Measurements from ENCODE around the gene EHMT1. TPM values are rescaled to one million over a fixed set of nuclear protein-coding genes. Genes with fewer than 3 reads are reported as not detected.

Gene EHMT1
- polyA plus RNA-seq, 2 donors: 26.6 to 42.3 TPM

DNA sequence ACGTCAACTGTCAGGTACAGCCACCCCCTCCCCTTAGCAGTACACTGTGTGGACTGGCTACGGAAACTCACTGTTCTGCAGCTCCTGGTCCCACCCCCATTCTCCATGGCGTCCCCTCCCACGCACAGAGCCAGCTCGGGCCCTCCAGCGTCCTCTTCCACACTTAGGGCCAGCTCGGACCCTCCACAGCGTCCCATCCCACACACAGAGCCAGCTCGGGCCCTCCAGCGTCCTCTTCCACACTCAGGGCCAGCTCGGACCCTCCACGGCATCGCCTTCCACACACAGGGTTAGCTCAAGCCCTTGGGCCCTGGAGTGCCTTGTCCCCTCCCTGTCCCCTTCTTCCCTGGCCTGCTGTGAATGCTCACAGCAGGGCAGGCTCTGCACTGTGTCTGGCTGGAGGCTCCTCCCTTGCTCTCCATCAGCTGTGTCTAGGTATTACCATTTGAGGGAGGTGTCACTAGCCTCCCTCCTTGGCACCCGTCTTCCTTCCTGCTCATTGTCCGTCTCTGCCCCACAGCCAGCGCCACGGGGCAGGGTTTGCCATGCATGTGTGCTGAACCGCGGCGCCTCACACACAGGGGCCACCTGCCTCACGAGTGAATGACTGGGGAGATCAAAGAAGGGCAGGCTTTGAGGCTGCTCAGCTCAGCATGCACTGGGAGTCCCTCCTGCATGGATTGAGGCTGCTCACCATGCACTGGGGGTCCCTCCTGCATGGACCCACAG is 180.3 kb downstream of the EHMT1 start:
- no peak overlapping the region for H3K4me3 ChIP-seq (ENCODE audit: low read depth in 1 of 2, low read length in 2 of 2)
- H3K27ac ChIP-seq (ENCODE audit: low read depth in 2 of 2, low read length in 1 of 2): no peak overlapping the region
- H3K9me3 ChIP-seq (ENCODE audit: control insufficient read depth in 2 of 2, insufficient read depth in 1 of 2, low read depth in 1 of 2, low read length in 1 of 2): no peaks in the 10 kb centered on the region
- 91 to 94% methylated on average over 21 of the region's 21 CpGs for WGBS, 2 donors
- peaks cover 11 to 58% of the 10 kb centered on the region in 2 donors for H3K36me3 ChIP-seq (ENCODE audit: control insufficient read depth in 2 of 2, insufficient read depth in 2 of 2, low read length in 1 of 2)
- no peaks in the 10 kb centered on the region for H3K4me1 ChIP-seq (ENCODE audit: control insufficient read depth in 2 of 2, insufficient read depth in 2 of 2, low read length in 1 of 2)
- no peaks in the 10 kb centered on the region for H3K27me3 ChIP-seq (ENCODE audit: control insufficient read depth in 1 of 2, insufficient read depth in 2 of 2, low read length in 2 of 2)

DNA sequence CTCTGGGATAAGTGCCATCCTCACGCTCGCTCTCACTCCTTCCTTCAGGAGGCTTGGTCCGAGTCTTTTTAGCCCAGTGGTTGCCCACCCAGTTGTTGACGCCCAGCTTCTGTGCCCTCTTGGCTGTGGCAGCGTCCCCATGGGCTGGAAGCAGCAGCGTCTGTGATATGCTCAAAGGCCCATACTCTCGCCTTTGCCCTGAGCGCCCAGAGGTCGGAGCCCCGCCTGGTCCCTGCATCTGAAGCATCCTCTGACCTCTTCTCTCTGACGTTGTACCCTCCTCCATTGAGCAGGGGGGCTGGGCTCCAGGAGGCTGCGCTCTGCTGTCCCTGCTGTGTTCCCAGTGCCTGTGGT is 180.8 kb downstream of the EHMT1 start:
- Histone ChIP-seq H3K27ac (ENCODE audit: low read depth in 2 of 2, low read length in 1 of 2) (no peak overlapping the region), H3K9me3 (ENCODE audit: control insufficient read depth in 2 of 2, insufficient read depth in 1 of 2, low read depth in 1 of 2, low read length in 1 of 2) (no peaks in the 10 kb centered on the region), H3K27me3 (ENCODE audit: control insufficient read depth in 1 of 2, insufficient read depth in 2 of 2, low read length in 2 of 2) (no peaks in the 10 kb centered on the region), H3K4me1 (ENCODE audit: control insufficient read depth in 2 of 2, insufficient read depth in 2 of 2, low read length in 1 of 2) (no peaks in the 10 kb centered on the region), H3K36me3 (ENCODE audit: control insufficient read depth in 2 of 2, insufficient read depth in 2 of 2, low read length in 1 of 2) (peaks cover 11 to 58% of the 10 kb centered on the region in 2 donors), H3K4me3 (ENCODE audit: low read depth in 1 of 2, low read length in 2 of 2) (no peak overlapping the region)
- WGBS, 2 donors: 91 to 95% methylated on average over 12 of the region's 12 CpGs

GRCh38 chr9:137800196-137801022 is 181.6 kb downstream of the EHMT1 start:
- Histone ChIP-seq H3K36me3 (ENCODE audit: control insufficient read depth in 2 of 2, insufficient read depth in 2 of 2, low read length in 1 of 2) (peaks cover 11 to 61% of the 10 kb centered on the region in 2 donors), H3K9me3 (ENCODE audit: control insufficient read depth in 2 of 2, insufficient read depth in 1 of 2, low read depth in 1 of 2, low read length in 1 of 2) (no peaks in the 10 kb centered on the region), H3K4me1 (ENCODE audit: control insufficient read depth in 2 of 2, insufficient read depth in 2 of 2, low read length in 1 of 2) (peaks cover 0 to 2% of the 10 kb centered on the region in 2 donors), H3K27me3 (ENCODE audit: control insufficient read depth in 1 of 2, insufficient read depth in 2 of 2, low read length in 2 of 2) (no peaks in the 10 kb centered on the region), H3K27ac (ENCODE audit: low read depth in 2 of 2, low read length in 1 of 2) (no peak overlapping the region), H3K4me3 (ENCODE audit: low read depth in 1 of 2, low read length in 2 of 2) (no peak overlapping the region)
- WGBS, 2 donors: 90% methylated on average over 31 of the region's 31 CpGs

GRCh38 chr9:137801023-137801319 is 182.2 kb downstream of the EHMT1 start:
- 90 to 91% methylated on average over 4 to 7 of the region's 7 CpGs for WGBS, 2 donors

GRCh38 chr9:137802021-137802420 is 183.2 kb downstream of the EHMT1 start:
- Histone ChIP-seq H3K4me1 (ENCODE audit: control insufficient read depth in 2 of 2, insufficient read depth in 2 of 2, low read length in 1 of 2) (peaks cover 0 to 2% of the 10 kb centered on the region in 2 donors), H3K4me3 (ENCODE audit: low read depth in 1 of 2, low read length in 2 of 2) (no peak overlapping the region), H3K27me3 (ENCODE audit: control insufficient read depth in 1 of 2, insufficient read depth in 2 of 2, low read length in 2 of 2) (no peaks in the 10 kb centered on the region), H3K27ac (ENCODE audit: low read depth in 2 of 2, low read length in 1 of 2) (no peak overlapping the region), H3K9me3 (ENCODE audit: control insufficient read depth in 2 of 2, insufficient read depth in 1 of 2, low read depth in 1 of 2, low read length in 1 of 2) (no peaks in the 10 kb centered on the region), H3K36me3 (ENCODE audit: control insufficient read depth in 2 of 2, insufficient read depth in 2 of 2, low read length in 1 of 2) (peaks cover 8 to 51% of the 10 kb centered on the region in 2 donors)
- 60 to 86% methylated on average over 4 of the region's 4 CpGs for WGBS, 2 donors

More at GRCh38 chr9:137801023-137801319, 182.2 kb downstream of the EHMT1 start:
- Histone ChIP-seq H3K36me3 (ENCODE audit: control insufficient read depth in 2 of 2, insufficient read depth in 2 of 2, low read length in 1 of 2) (peaks cover 10 to 57% of the 10 kb centered on the region in 2 donors), H3K27me3 (ENCODE audit: control insufficient read depth in 1 of 2, insufficient read depth in 2 of 2, low read length in 2 of 2) (no peaks in the 10 kb centered on the region), H3K4me3 (ENCODE audit: low read depth in 1 of 2, low read length in 2 of 2) (no peak overlapping the region), H3K27ac (ENCODE audit: low read depth in 2 of 2, low read length in 1 of 2) (no peak overlapping the region), H3K9me3 (ENCODE audit: control insufficient read depth in 2 of 2, insufficient read depth in 1 of 2, low read depth in 1 of 2, low read length in 1 of 2) (no peaks in the 10 kb centered on the region), H3K4me1 (ENCODE audit: control insufficient read depth in 2 of 2, insufficient read depth in 2 of 2, low read length in 1 of 2) (peaks cover 0 to 2% of the 10 kb centered on the region in 2 donors)

- Histone ChIP-seq H3K36me3 (ENCODE audit: control insufficient read depth in 2 of 2, insufficient read depth in 2 of 2, low read length in 1 of 2) (peaks cover 8 to 45% of the 10 kb centered on the region in 2 donors), H3K4me1 (ENCODE audit: control insufficient read depth in 2 of 2, insufficient read depth in 2 of 2, low read length in 1 of 2) (peaks cover 0 to 2% of the 10 kb centered on the region in 2 donors), H3K27ac (ENCODE audit: low read depth in 2 of 2, low read length in 1 of 2) (no peak overlapping the region), H3K9me3 (ENCODE audit: control insufficient read depth in 2 of 2, insufficient read depth in 1 of 2, low read depth in 1 of 2, low read length in 1 of 2) (no peaks in the 10 kb centered on the region), H3K4me3 (ENCODE audit: low read depth in 1 of 2, low read length in 2 of 2) (no peak overlapping the region), H3K27me3 (ENCODE audit: control insufficient read depth in 1 of 2, insufficient read depth in 2 of 2, low read length in 2 of 2) (no peaks in the 10 kb centered on the region)
- WGBS, 2 donors: 86 to 88% methylated on average over 19 of the region's 19 CpGs
These were observed 183.9 kb downstream of the EHMT1 start for GRCh38 chr9:137802521-137803243.

DNA sequence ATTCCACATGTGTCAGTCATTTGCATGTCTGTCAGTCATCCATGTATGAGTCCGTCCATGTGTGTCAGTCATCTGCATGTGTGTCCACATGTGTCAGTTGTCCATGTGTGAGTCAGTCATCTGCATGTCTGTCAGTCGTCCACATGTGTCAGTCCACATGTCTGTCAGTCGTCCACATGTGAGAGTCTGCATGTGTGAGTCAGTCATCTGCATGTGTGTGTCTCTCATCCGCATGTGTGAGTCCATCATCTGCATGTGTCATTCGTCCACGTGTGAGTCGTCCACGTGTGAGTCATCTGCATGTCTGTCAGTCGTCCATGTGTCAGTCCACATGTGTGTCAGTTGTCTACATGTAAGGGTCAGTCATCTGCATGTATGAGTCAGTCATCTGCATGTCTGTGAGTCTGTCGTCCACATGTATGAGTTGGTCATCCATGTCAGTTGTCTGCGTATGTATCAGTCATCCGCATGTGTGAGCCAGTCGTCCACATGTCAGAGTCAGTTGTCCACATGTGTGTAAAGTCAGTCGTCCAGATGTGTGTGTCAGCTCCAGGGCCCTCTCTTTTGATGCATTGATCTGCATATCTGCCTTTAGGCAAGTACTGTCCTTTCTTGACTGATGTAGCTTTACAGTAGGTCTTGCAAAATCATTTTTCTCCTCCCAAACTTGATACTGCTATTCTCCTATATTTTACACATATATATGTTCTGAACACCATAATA is 186.3 kb downstream of the EHMT1 start:
- H3K27me3 ChIP-seq (ENCODE audit: control insufficient read depth in 1 of 2, insufficient read depth in 2 of 2, low read length in 2 of 2): no peaks in the 10 kb centered on the region
- 90 to 91% methylated on average over 14 of the region's 14 CpGs for WGBS, 2 donors
- H3K36me3 ChIP-seq (ENCODE audit: control insufficient read depth in 2 of 2, insufficient read depth in 2 of 2, low read length in 1 of 2): peaks cover 0 to 27% of the 10 kb centered on the region in 2 donors
- no peak overlapping the region for H3K27ac ChIP-seq (ENCODE audit: low read depth in 2 of 2, low read length in 1 of 2)
- no peak overlapping the region for H3K4me3 ChIP-seq (ENCODE audit: low read depth in 1 of 2, low read length in 2 of 2)
- no peaks in the 10 kb centered on the region for H3K9me3 ChIP-seq (ENCODE audit: control insufficient read depth in 2 of 2, insufficient read depth in 1 of 2, low read depth in 1 of 2, low read length in 1 of 2)
- peaks cover 0 to 2% of the 10 kb centered on the region in 2 donors for H3K4me1 ChIP-seq (ENCODE audit: control insufficient read depth in 2 of 2, insufficient read depth in 2 of 2, low read length in 1 of 2)

GRCh38 chr9:137807721-137808703 is 189.2 kb downstream of the EHMT1 start:
- WGBS, 2 donors: 86 to 88% methylated on average over 22 of the region's 22 CpGs
- Histone ChIP-seq H3K9me3 (ENCODE audit: control insufficient read depth in 2 of 2, insufficient read depth in 1 of 2, low read depth in 1 of 2, low read length in 1 of 2) (no peaks in the 10 kb centered on the region), H3K4me1 (ENCODE audit: control insufficient read depth in 2 of 2, insufficient read depth in 2 of 2, low read length in 1 of 2) (peaks cover 0 to 2% of the 10 kb centered on the region in 2 donors), H3K36me3 (ENCODE audit: control insufficient read depth in 2 of 2, insufficient read depth in 2 of 2, low read length in 1 of 2) (peaks cover 0 to 25% of the 10 kb centered on the region in 2 donors), H3K27me3 (ENCODE audit: control insufficient read depth in 1 of 2, insufficient read depth in 2 of 2, low read length in 2 of 2) (no peaks in the 10 kb centered on the region), H3K4me3 (ENCODE audit: low read depth in 1 of 2, low read length in 2 of 2) (no peak overlapping the region), H3K27ac (ENCODE audit: low read depth in 2 of 2, low read length in 1 of 2) (no peak overlapping the region)

Measured in esophagus (tissue), 2 donors.